NOMO-1 (cell line): ENCODE results near the gene QKI.
A peak's percentile ranks its signal among the peaks of the same experiment; 100 is the strongest.
"Not testable (repeated sequence)": the region's sequence is repeated elsewhere in the genome, so short reads cannot be mapped to it uniquely, and the experiment has no call there.

Experiments
- DNase-seq, 2 experiments: peaks; one replicate each; lab custom pipeline; 2025; ENCODE audit not compliant: unreplicated experiment in 2 of 2; lab: John Stamatoyannopoulos, UW

The QKI gene

DNA sequence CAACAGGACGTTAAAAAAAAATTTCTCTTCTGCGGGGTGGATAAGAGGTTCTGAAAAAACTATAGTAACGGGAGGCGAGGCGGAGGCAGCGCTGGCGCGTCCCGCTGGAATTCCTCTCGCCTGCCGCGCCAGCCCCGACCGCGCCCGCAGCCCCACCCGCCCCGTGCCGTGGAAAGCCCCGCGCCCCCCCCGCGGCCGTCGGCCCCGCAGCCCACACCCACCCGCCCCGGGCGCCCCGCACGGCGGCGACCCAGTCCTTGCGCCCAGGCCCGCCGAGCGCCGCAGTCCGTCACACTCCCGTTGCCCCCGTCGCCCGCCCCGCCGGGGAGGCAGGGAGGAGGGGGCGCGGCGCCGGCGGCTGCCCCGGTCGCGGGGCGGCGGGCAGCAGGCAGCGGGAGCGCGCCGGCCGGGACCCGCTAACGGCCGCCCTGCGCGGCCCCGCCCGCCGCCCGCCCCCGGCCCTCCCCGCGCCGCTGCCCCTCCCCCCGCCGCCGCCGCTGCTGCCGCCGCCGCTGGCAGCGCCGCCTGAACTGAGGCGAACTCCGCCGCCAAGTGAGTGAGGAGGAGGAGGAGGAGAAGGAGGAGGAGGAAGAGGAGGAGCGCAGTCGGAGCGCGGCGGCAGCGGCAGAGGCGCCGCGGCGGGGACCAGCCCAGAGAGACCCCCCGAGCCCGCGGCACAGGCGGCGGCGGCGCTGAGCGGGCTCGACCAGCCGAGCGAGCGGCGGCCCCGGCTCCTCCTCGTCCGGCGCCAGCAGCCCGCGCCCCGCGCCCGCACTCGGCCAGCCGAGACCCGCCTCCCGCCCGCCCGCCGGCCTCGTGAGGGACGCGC lies at the start of gene QKI:
Gene QKI (plus strand): TSS at position 602 of the 829 bp plus-strand sequence. CDS start 476 bp downstream, outside the sequence.
- peak; percentile 62 to 71 for DNase-seq

DNA sequence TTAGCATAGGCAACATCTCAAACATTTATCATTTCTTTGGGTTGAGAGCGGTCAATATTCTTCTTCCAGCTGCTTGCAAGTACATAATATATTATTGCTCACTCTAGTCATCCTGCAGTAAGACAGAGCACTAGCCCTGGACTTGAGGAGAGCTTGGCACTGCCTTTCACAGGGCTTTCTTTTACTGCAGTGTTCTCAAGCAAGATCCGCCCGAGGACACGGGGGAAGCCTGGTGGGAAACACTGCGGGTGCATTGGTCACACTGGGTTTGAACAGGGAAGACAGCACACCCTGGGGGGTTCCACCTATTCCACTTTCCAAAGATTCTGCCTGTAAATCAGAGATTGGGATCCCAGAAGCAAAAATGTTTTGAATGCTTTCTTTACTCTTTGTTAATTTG lies 48.2 kb upstream of the QKI start:
- DNase-seq: no peak

DNA sequence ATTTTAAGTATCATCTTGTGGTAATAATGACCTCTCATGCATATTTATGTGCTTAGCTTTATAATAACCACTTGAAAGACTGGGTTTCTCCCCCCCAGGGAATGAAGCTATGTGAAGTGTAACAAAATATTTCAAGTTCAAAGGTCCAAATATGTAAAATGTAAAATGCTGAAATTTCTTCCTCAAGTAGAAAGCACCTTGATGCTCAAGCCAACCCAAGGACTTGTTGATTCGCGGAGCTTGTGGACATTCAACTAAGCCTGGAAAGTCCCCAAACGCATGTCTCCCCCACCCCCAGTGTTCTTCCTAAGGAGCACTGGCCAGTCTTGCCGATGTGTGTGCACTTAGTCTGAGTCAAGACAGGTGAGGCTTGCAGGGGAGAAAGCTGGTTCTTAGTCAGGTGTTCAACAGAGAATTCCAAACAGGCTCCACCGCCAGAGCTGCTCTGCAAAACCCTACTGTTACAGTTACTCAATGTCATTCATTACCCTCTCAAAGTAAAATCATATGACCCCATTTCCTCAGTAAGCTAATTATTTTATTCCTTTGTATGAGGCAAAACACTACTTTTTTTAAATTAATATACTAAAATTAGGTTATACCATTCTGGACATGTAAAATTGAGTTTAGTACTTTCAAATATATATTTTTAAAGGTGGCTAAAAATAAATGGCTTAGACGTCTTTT lies 46.9 kb upstream of the QKI start:
- DNase-seq: no peak

DNA sequence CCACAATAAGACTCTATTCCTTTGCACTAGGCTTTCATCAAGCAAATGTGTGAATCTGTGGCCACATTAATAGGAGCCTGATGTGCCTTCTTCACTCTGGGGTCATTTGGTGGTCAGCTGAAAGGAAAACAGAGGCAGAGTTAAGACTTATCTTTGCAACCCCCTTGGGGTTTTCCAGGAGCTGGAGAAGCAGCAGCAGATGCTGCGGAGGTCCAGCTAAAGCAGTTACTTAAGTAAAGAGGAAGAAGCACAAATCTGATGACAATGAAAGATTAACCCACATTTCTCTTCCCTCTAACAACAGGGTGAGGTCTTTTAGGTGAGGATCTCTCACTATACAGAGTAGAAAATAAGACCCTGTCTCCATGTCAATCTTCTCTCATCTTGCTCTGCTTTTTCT lies 45.4 kb upstream of the QKI start:
- no peak for DNase-seq

DNA sequence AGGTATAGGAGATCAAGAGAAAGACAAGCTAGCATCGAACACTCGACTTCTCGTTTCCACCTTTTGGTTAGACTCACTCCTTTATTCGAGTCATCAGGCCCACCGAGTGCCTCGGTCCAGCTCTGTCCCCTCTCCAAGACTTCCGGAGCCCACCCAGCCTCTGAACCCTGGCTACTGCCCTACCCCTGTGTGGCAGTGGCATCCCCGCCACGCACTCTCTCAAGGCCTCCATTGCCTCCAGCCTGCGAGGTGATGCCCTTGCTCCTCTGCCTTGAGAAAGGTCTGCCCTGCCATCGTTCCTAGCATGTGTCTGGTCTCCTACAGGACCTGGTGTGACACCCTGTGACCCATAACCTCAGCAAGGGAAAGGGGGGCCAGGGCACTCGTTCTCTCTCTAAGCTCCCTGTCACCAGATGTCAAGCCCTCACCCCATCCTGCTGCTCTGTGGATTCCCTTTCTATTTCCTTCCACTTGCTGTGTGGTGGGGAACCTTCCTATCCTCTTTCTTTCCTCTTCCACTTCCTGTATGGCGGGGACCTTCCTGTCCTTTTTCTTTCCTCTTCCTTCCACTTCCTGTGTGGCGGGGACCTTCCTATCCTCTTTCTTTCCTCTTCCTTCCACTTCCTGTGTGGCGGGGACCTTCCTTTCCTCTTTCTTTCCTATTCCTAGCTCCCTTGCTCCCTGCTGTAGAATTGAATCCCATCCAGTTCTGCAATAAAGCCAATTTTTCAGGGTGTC lies 44.7 kb upstream of the QKI start:
- DNase-seq: no peak

DNA sequence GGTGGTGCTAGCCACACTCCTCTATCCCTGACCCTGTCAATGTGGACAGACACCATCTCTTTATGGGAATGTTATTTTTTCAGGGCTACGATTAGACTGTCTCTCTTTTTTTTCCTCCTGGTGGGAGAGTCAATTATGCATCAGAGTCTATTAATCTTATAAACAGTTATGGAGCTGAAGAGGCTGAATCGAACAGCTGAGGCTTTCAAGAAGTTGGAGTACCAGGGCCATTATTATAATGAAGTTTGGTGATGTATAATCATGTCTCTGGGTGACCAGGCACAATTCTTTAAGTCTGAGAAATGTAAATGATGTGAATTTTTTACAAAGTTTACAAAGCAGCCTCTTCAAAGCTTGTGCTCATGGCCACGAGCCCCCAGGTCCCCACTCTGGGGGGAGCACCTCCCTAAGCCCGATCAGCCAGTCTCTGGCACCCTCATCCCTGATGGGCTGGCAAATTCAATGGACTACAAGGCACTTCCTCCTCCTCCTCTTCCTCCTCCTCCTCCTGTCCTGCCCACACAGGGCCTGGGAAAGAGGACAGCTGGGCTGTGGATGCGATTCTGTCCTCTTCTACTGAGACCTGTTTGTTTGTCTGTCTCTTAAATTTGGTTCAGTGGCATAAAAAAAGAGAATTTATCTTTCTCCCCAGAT lies 43.9 kb upstream of the QKI start:
- no peak for DNase-seq

DNA sequence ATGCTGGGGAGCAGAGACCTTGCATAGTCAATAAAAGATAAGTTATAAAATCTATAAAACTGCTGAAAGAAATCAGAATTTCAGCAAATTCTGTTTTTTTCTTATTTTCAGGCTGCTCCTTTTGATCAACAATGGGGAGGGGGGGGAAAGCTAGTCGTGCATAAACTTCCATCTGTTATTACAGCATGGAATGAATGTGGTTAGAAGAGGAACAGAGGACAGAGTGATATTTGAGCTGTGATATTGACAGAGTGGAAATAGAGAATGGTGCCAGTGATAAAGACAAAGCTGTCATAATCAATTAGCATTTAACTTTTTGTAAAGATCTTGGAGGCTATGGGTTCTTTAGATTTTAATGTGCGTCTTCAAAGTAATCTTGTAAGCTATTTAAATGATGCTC lies 43.4 kb upstream of the QKI start:
- no peak for DNase-seq

DNA sequence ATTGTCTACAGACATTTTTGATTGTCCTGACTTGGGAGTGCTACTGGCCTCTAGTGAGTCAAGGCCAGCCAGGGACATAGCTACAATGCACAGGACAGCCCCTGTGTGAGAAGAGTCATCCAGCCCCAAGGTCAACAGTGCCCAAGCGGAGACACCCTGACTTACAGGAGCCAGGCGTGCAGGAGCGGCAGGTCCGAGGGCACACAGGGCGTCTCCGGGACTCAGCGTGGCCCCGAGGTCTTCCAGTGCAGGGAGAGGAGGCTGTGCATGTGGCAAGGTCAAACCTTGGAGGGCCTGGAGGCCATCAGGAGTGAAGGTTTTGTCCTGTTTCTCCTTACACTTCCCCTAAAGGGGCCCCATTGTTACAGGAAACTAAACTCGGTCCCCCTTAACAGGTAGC lies 41.3 kb upstream of the QKI start:
- no peak for DNase-seq

DNA sequence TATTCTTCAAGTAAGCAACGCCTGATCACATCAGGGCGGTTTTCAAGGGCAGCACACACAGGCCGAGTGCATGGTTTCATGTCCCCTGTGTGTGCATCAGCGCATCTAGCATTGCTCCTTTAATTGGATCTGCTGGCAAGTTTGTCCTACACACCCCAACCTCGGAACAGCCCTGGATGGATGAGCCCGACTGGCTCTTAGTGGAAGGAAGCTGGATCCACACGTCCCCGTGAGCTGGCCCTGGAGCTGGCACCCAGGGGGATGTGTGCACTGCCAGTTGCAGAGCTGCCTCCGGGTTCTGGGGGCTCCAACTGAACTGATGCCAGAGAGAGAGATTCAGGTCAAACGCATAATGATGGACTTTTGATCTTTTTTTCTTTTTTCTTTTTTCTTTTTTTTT lies 39.2 kb upstream of the QKI start:
- no peak for DNase-seq

DNA sequence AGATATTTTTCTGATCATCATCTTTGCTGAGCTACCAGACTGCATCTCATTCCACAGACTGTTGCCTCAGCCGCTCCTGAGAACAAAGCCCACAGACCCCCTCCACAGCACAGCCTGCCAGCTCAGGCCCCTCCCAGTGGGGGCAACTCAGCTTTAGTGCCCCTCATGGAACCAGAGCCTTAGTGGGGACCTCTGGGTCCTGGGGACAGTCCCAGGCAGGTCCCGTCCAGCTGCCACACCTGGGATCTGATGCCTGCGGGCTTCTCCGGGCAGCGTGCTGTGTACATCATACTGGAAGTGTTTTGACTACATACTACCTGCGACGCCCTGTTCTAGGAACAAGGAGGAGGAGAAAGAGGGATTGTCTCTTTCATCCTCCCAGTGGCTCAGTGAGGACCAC lies 38.3 kb upstream of the QKI start:
- DNase-seq: no peak

DNA sequence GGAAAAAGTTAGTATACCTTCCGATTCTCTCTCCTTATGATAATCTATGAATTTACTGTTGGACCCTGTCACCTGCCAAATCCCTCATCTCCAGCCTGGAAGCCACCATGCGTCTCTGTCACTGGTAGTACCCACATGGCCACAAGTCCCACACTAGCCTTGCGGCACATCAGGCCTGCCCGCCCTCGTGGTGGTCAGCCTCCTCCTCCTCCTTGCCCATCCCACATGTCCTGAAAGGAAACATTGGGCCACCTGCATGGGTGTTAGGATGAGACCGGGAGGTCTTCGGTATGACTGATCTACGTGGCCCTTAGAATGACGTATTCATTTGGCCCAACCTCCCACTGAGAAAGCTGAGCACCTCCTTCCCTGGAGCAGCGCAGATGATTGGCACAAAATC lies 37.0 kb upstream of the QKI start:
- DNase-seq: no peak

DNA sequence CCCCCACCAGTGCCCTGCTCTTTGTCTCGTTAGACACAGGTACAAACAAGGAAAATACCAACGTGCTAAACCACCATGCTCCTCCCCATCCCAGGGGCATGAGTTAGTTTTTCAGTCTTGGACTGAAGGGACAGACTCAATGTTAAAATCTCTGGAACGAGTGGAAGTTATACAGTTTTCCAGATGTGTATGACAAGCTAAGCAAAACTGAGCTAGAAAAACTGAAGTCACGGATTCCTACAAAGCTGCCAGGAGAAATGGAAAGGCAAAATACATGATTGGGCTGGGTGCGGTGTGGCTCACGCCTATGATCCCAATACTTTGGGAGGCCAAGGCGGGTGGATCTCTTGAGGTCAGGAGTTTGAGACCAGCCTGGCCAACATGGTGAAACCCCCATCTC lies 34.3 kb upstream of the QKI start:
- no peak for DNase-seq

DNA sequence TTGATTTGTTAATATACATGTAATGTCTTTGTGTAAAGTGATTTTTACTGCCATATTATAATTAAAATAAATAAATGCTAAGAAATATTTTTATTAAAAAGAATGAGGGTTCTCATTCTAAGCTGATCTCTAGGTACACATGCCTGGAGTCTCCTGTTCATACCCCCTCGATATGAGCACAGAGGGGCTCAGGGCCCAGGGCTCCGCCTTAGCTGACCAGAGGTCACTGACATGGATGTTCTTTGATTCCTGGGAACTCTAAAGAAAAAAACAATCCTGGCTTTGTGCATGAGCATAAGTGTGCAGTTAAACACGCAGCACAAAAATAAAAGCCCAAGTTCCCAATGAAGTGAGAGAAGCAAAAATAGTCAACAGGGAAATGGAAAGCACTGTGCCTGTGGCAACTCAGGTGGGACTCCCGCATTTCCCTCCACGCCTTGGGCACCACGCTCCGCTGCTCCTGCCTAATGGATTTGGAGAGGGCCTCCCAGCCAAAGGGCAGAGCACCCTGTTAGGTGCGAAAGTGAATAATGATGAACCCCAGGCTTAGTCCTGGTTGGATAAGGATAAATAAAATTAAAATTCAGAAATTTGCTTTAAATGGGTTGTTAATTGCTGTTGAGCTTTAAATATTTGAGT lies 33.3 kb upstream of the QKI start:
- no peak for DNase-seq

DNA sequence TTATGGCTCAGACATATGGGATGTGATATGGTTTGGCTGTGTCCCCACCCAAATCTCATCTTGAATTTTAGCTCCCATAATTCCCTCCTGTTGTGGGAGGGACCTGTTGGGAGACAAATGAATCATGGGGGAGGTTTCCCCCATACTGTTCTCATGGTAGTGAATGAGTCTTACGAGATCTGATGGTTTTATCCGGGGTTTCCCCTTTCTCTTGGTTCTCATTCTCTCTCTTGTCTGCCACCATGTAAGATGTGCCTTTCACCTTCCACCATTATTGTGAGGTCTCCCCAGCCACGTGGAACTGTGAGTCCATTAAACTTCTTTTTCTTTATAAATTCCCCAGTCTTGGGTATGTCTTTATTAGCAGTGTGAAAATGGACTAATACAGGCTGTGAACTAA lies 31.1 kb upstream of the QKI start:
- not testable (repeated sequence) for DNase-seq

DNA sequence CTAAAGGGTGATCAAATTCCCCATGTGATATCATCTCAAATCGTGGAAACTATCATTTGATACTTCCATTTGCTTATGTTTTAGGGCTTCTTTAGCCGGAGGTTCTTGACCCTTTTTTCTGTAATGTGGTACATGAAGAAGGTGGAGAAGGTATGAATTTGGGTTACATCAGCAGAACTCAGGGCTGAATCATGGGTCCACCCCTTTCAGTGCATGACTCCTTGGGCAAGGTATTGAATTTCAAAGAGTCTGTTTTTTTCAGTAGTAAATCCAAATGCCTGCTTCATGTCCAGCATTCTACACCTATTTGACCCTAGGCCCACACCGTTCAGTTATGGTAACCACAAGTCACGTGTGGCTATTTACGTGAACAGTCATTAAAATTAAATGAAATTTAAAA lies 30.6 kb upstream of the QKI start:
- no peak for DNase-seq

DNA sequence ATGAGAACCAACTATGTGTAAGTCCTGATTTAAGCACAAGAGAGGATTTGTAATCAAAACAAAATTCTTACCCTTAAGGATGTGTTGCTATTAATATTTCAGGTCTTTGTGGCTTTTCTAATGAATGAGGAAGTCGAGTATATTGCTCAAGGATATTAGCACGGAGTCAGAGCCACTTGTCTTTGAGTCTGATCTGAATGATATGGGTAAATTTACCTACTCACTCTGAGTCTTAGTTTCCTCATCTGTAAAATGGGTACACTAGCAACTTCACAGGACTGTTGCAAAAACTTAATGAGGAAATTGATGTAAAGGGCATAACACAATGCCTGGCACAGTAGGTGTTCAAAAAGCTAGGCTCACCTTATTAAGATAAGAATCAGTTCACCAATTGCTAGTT lies 30.0 kb upstream of the QKI start:
- DNase-seq: peak; percentile 8 to 64

DNA sequence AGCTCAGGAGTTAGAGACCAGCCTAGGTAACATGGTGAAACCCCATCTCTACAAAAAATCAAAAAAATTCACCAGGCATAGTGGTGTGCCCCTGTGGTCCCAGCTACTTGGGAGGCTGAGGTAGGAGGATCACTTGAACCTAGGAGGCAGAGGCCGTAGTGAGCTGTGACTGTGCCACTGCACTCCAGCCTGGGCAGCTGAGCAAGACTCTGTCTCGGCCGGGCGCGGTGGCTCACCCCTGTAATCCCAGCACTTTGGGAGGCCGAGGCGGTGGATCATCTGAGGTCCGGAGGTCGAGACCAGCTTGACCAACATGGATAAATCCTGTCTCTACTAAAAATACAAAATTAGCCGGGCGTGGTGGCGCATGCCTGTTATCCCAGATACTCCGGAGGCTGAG lies 29.0 kb upstream of the QKI start:
- DNase-seq: not testable (repeated sequence)

DNA sequence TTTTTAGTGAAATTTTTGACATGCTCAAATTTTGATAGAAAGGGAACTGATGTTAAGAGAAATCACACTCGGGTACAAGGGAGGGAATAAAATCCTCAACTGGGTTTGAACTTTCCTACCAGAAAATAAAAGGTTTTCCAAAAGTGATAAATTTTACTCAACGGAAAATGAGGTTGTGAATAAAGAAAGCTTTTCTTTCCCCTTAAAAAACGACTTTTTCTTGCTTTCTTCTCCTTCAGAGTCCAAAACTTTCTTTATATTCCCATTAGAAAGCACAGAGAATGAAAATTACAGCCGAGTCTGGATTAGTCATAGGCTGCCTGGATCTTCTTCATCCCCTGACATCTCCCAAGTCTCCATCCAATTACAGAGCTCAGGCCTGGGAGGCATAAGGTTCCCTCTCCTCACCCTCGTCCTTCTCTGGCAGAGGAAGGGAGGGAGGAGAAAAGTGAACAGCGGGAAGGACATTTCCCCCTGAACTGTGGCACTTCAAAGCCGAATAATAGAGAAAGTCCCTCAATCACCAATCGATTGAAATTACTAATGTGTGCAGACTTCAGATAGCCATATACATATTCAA lies 28.1 kb upstream of the QKI start:
- no peak for DNase-seq

DNA sequence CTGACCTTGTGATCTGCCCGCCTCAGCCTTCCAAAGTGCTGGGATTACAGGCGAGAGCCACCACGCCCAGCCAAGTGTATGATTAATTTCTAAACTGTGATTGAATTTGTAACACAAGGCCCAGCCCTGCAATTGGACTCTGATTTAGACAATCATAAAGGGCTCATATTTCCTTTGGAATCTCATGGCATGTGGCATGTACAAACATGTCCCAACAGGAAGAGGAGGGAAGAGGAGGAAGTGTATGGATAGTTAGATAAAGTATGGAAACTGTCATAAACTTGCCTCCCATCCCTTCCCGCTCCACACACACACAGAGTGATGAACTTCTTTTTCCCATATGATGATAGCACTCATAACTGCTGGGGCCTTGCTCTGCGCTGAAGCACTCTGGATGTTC lies 27.2 kb upstream of the QKI start:
- DNase-seq: no peak

DNA sequence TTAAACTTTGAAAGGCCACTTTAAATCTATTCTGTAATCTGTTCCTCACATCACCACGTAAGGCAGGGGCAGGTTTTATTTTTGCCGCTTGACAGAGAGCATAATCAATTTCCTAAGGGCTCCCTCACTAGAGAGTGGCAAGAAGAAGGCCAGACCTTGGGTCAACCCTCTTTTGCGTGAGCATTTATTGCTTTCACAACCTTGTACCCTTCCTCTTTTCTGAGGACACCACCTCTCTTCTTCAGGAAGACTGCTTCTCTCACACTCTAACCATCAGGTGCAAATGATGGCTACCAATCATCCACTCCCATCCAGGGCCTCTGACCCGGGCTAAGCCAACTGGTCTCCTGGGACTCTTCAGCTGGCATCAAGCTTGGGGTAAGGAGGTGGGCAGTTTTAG lies 25.2 kb upstream of the QKI start:
- peak; percentile 15 to 57 for DNase-seq
